A673 (cell line): Measurements from ENCODE around the gene DDX19B. TPM values are rescaled to one million over a fixed set of nuclear protein-coding genes. Genes with fewer than 3 reads are reported as not detected.
"Not testable (repeated sequence)": the region's sequence is repeated elsewhere in the genome, so short reads cannot be mapped to it uniquely, and the experiment has no call there.

ENCODE experiments used
- BruUV-seq: library from RNA; stranded (reverse); fragments of 400-500 nt; replicated peaks from 2 replicates; lab custom pipeline; 2021; lab: Mats Ljungman, UMichigan
- CTCF ChIA-PET: fragments of 300-600 bp; sonication (Branson Sonifier 250); formaldehyde crosslinking; loops from one replicate; lab custom pipeline; 2022; ENCODE audit warnings: antibody characterized with exemption; lab: Charles Lee
- POLR2A ChIA-PET: fragments of 300-600 bp; sonication (Branson Sonifier 250); formaldehyde crosslinking; loops from one replicate; lab custom pipeline; 2022; ENCODE audit warnings: antibody characterized with exemption; ENCODE audit not compliant: low non-redundant PET; lab: Charles Lee
- DNase-seq: peaks from one replicate; pipeline ENCODE4 v3.0.0-alpha.2; 2015; ENCODE audit warnings: low spot score
- H3K27ac ChIP-seq: fragments of 200-600 bp; sonication (generic); 2 replicates; pipeline ENCODE4 v1.5.1; 2016; ENCODE audit warnings: mixed run types, low read depth, mild to moderate bottlenecking, mixed read lengths, antibody characterized with exemption, low read length; ENCODE audit not compliant: poor library complexity, severe bottlenecking
- H3K27me3 ChIP-seq: fragments of 200-600 bp; sonication (generic); replicated peaks from 2 replicates; pipeline ENCODE4 v1.6.1; 2017; ENCODE audit warnings: mixed run types, low read depth, mild to moderate bottlenecking, mixed read lengths, antibody characterized with exemption, low read length; ENCODE audit not compliant: insufficient read depth, poor library complexity
- H3K36me3 ChIP-seq: fragments of 200-600 bp; sonication (generic); 2 replicates; pipeline ENCODE4 v1.6.1; 2016; ENCODE audit warnings: mixed run types, mild to moderate bottlenecking, mixed read lengths, antibody characterized with exemption, low read length; ENCODE audit not compliant: insufficient read depth, poor library complexity, severe bottlenecking
- H3K4me1 ChIP-seq: fragments of 200-600 bp; sonication (generic); 2 replicates; pipeline ENCODE4 v1.6.1; 2017; ENCODE audit warnings: mixed run types, mild to moderate bottlenecking, mixed read lengths, antibody characterized with exemption, low read length; ENCODE audit not compliant: insufficient read depth, poor library complexity, severe bottlenecking
- H3K4me3 ChIP-seq: fragments of 200-600 bp; sonication (generic); 2 replicates; pipeline ENCODE4 v1.5.1; 2016; ENCODE audit warnings: low read depth, mixed run types, mild to moderate bottlenecking, mixed read lengths, low read length; ENCODE audit not compliant: poor library complexity, severe bottlenecking
- H3K9me3 ChIP-seq: fragments of 200-600 bp; sonication (generic); 2 replicates; pipeline ENCODE4 v1.6.1; 2016; ENCODE audit warnings: mixed run types, low read depth, mild to moderate bottlenecking, mixed read lengths, antibody characterized with exemption, low read length; ENCODE audit not compliant: poor library complexity, severe bottlenecking
- CTCF ChIP-seq: fragments of 300-800, 200-600 bp; sonication (generic); conservative IDR thresholded peaks from 2 replicates; pipeline ENCODE4 v1.5.1; 2017; ENCODE audit warnings: low read depth, mild to moderate bottlenecking, antibody characterized with exemption, low read length, moderate library complexity, mixed read lengths
- EZH2 ChIP-seq: fragments of 200-600 bp; sonication (generic); IDR thresholded peaks from 2 replicates; pipeline ENCODE4 v1.6.1; 2017; ENCODE audit warnings: borderline replicate concordance, low read depth, mild to moderate bottlenecking, mixed read lengths, antibody characterized with exemption, low read length; ENCODE audit not compliant: poor library complexity, severe bottlenecking
- intact Hi-C: fragments of 100-400 bp; cut with micrococcal nuclease; formaldehyde crosslinking; loops from one replicate; pipeline ENCODE4 v1.10.0; 2022; ENCODE audit not compliant: unreplicated experiment
- total RNA-seq: library from RNA; stranded (reverse); gene quantifications from 2 replicates; pipeline ENCODE4 v1.2.3, GENCODE V29; 2021

Gene DDX19B
- total RNA-seq, 1 experiment from 2014 or later, result 37.6 TPM

DNA sequence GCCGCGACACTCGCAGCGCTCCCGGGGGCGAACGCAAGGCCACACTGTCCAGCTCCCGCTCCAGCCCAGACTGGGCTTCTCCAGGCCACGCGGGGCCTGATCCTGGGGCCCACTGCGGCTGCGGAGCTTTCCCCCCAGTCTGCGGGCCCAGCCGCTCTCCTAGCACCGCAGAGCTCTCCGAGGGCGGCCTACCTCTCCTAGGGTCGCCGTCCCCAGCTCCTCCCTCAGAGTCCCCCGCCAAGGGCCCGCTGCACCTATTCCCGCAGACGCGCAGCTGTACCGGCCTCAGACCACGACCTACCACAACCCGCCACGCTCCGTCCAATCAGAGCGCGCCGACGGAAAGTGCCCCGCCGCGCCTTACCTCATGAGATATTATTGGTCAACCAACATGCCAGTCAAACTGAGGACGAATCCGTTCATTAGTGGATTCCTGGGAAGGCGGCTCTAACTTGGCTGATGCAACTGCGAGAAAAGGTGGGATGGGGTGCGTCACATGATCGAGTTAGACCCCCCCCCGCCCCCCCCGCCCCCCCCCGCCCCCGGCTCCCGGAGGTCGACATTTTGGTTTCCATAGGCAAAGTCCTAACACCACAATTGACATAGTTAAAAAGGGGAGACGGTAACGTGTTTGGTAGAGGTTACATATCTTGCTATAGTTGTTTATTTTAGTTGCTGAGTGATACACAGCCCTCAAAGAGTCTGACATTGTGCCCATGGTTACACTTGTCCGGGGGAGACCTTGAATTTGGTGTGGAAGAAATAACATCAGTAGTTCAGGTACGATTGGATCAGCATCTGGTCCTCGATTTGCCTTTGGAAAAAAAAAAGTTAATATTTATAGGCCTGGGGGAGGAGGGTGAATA lies 9.5 kb upstream of the DDX19B start, which contains the start of gene AARS1:
Gene AARS1, minus strand, starts transcription at position 278 of the 866 bp plus-strand sequence. CDS start 6,743 bp downstream, outside the sequence.
- intact Hi-C loops, result loop anchor here (5.0 kb wide), 1 partner anchor 233 kb away; the partner anchor contains the start of genes COG4 and SF3B3
- no peak for TF ChIP-seq EZH2
- no peak for TF ChIP-seq CTCF

GRCh38 chr16:70290949-70291519 lies 8.0 kb upstream of the DDX19B start:
- DNase-seq, result no peak
- Histone ChIP-seq H3K27ac (no peak overlapping the region), H3K36me3 (peaks cover 3% of the 10 kb centered on the region), H3K4me3 (no peak overlapping the region), H3K9me3 (no peaks in the 10 kb centered on the region), H3K4me1 (peaks cover 3% of the 10 kb centered on the region), H3K27me3 (no peaks in the 10 kb centered on the region)
- TF ChIP-seq CTCF, result no peak
- no peak for TF ChIP-seq EZH2
- CTCF ChIA-PET, result no interaction called here
- intact Hi-C loops, result no loop called here
- POLR2A ChIA-PET, result no interaction called here
- BruUV-seq, result no TSS peak

More for the DNA sequence above, 9.5 kb upstream of the DDX19B start, which contains the start of gene AARS1:
- peaks cover 18% of the 10 kb centered on the region for H3K36me3 ChIP-seq
- BruUV-seq, result TSS peak; percentile 71
- no peaks in the 10 kb centered on the region for H3K9me3 ChIP-seq
- peak; percentile 100 for DNase-seq
- peak within 1 kb of the TSS; percentile 100 for H3K27ac ChIP-seq
- H3K4me1 ChIP-seq, result peaks cover 11% of the 10 kb centered on the region
- H3K4me3 ChIP-seq, result peak within 1 kb of the TSS; percentile 89
- no peaks in the 10 kb centered on the region for H3K27me3 ChIP-seq
- CTCF ChIA-PET, result interaction anchor here (0.5 to 1.1 kb wide), 3 partner anchors 21 to 494 kb away, joined by 3 to 6 read pairs (median 4); no protein-coding TSS in a partner anchor
- POLR2A ChIA-PET, result interaction anchor here (0.6 to 1.3 kb wide), 2 partner anchors 10 to 238 kb away, joined by 3 to 7 read pairs; partner anchors contain the start of gene DDX19B

DNA sequence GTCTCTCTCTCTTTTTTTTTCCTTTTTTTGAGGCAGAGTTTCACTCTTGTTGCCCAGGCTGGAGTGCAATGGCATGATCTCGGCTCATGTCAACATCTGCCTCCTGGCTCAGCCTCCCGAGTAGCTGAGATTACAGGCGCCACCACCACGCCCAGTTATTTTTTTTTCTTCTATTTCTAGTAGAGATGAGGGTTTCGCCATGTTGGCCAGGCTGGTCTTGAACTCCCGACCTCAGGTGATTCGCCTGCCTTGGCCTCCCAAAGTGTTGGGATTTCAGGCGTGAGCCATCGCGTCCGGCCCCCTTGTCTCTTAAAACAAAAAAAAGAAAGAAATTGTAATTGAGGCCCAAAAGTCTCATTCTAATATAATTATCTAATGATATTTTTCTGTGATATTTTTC lies 6.8 kb upstream of the DDX19B start:
- H3K4me1 ChIP-seq, intact Hi-C loops, CTCF ChIA-PET, H3K36me3 ChIP-seq, H3K9me3 ChIP-seq, POLR2A ChIA-PET, H3K27me3 ChIP-seq, DNase-seq, BruUV-seq, H3K4me3 ChIP-seq, H3K27ac ChIP-seq: not testable (repeated sequence)
